Prostate gland (tissue), 2 donors: ENCODE results near the gene EPB41L1. TPM values are rescaled to one million over a fixed set of nuclear protein-coding genes. Genes with fewer than 3 reads are reported as not detected.

Experiments used
- DNase-seq: peaks from one replicate; pipeline ENCODE4 v3.0.0-alpha.2; 2019; ENCODE audit warnings: low spot score
- H3K27ac ChIP-seq, 2 donors: fragments of 200-600 bp; sonication (generic); 2 replicates each; pipeline ENCODE4 v1.5.1; 2017 to 2019
- H3K27me3 ChIP-seq: fragments of 200-600 bp; sonication (generic); replicated peaks from 2 replicates; pipeline ENCODE4 v1.5.1; 2019; ENCODE audit not compliant: insufficient read depth
- H3K36me3 ChIP-seq, 2 donors: fragments of 200-600 bp; sonication (generic); 1 replicate in 1 of 2; 2 replicates in 1 of 2; pipeline versions ENCODE4 v1.5.1 to v1.8.1; 2017 to 2019
- H3K4me1 ChIP-seq: fragments of 200-600 bp; sonication (generic); replicated peaks from 2 replicates; pipeline ENCODE4 v1.5.1; 2019
- H3K4me3 ChIP-seq, 2 donors: fragments of 200-600 bp; sonication (generic); 2 replicates each; pipeline ENCODE4 v1.5.1; 2017 to 2019
- H3K9me3 ChIP-seq: fragments of 200-600 bp; sonication (generic); 2 replicates; pipeline ENCODE4 v1.5.1; 2017
- POLR2A ChIP-seq: fragments of 450-650 bp; IDR thresholded peaks from one replicate; pipeline ENCODE4 v1.6.1; 2016; ENCODE audit warnings: antibody characterized with exemption, mild to moderate bottlenecking
- POLR2AphosphoS5 ChIP-seq: sonication (generic); formaldehyde crosslinking; IDR thresholded peaks from one replicate; pipeline ENCODE4 v1.6.1; 2017; ENCODE audit warnings: antibody characterized with exemption
- WGBS: methylation state at CpG from one replicate; pipeline ENCODE4 v1.1.5; 2018; 5-methylcytosine and 5-hydroxymethylcytosine counted together
- intact Hi-C: fragments of 100-400 bp; cut with DNase I; formaldehyde crosslinking; loops from one replicate; pipeline ENCODE4 v1.14.2; 2022
- total RNA-seq, 2 donors: library from RNA; depleted of rRNA; stranded (reverse); fragments of >200 nt; gene quantifications; one replicate each; pipeline ENCODE4 v1.1.0, GENCODE V29; 2016
- TF ChIP-seq, protein P1 (sequence below), 4 experiments: fragments of 200-600 bp in 2 of 4; fragments of 450-650 bp in 2 of 4; sonication (generic) in 2 of 4; IDR thresholded peaks; 1 replicate in 3 of 4; 2 replicates in 1 of 4; pipeline ENCODE4 v1.5.1; 2016 to 2019; ENCODE audit warnings: antibody characterized with exemption in 4 of 4, mild to moderate bottlenecking in 2 of 4, moderate library complexity in 2 of 4

EPB41L1 gene
- total RNA-seq, 2 donors from 2014 or later, result 27.7 to 91.1 TPM

DNA sequence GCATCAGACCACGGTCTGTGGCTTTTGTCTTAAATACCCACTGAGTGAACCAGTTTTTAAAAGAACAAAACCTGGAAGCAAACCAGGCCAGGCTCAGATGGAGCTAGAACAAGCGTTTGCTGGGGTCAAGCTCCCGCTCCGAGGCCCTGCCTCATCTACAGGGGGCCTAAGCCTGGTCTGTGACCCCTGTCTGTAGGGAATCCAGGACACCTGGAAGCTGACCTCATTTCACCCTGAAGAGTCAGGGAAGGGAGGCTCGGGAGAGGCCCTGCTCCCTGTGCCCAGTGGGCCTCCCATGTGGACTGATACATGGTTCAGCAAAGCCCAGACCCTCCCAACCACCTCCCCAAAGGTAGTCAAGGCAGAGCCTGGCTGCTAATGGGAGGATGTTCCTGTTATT is 124.8 kb downstream of the EPB41L1 start:
- DNase-seq, result no peak
- intact Hi-C loops, result loop anchor here (10.0 kb wide), 1 partner anchor 155 kb away; no protein-coding TSS in a partner anchor
- 74% methylated on average over 5 of the region's 5 CpGs for WGBS

DNA sequence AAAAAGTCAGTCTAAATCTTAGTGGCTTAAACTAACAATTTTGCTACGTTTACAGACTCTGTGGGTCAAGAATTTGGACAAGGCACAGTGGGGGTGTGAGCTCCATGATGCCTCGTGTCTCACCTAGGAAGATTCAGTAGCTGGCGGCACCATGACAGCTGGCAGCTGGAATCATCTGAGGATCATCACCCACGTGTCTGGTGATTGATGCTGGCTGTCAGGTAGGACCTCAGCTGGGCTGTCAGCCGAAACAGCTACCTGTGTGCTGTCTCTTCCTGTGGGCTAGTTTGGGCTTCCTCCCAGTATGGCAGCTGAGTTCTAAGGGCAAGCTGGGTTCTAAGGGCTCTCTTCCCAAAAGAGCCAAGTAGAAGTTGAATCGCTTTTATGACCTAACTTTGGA is 125.2 kb downstream of the EPB41L1 start:
- H3K27ac ChIP-seq, result no peak overlapping the region
- intact Hi-C loops, result loop anchor here (10.0 kb wide), 1 partner anchor 155 kb away; no protein-coding TSS in a partner anchor
- DNase-seq, result no peak
- WGBS, result 78% methylated on average over 6 of the region's 6 CpGs
- H3K9me3 ChIP-seq, result no peaks in the 10 kb centered on the region
- H3K4me1 ChIP-seq, result no peaks in the 10 kb centered on the region
- TF ChIP-seq POLR2A (no peak), POLR2AphosphoS5 (no peak)
- TF ChIP-seq, protein P1, sequence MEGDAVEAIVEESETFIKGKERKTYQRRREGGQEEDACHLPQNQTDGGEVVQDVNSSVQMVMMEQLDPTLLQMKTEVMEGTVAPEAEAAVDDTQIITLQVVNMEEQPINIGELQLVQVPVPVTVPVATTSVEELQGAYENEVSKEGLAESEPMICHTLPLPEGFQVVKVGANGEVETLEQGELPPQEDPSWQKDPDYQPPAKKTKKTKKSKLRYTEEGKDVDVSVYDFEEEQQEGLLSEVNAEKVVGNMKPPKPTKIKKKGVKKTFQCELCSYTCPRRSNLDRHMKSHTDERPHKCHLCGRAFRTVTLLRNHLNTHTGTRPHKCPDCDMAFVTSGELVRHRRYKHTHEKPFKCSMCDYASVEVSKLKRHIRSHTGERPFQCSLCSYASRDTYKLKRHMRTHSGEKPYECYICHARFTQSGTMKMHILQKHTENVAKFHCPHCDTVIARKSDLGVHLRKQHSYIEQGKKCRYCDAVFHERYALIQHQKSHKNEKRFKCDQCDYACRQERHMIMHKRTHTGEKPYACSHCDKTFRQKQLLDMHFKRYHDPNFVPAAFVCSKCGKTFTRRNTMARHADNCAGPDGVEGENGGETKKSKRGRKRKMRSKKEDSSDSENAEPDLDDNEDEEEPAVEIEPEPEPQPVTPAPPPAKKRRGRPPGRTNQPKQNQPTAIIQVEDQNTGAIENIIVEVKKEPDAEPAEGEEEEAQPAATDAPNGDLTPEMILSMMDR (IDR thresholded peaks at IDR 0.05), result no peak
- H3K36me3 ChIP-seq, result no peaks in the 10 kb centered on the region
- H3K27me3 ChIP-seq, result no peaks in the 10 kb centered on the region
- H3K4me3 ChIP-seq, result no peak overlapping the region

More for the DNA sequence above, 124.8 kb downstream of the EPB41L1 start:
- no peak overlapping the region for H3K4me3 ChIP-seq
- H3K9me3 ChIP-seq, result no peaks in the 10 kb centered on the region
- no peaks in the 10 kb centered on the region for H3K36me3 ChIP-seq
- TF ChIP-seq POLR2A (no peak), POLR2AphosphoS5 (no peak)
- TF ChIP-seq, protein P1 (IDR thresholded peaks at IDR 0.05), result no peak
- H3K27me3 ChIP-seq, result no peaks in the 10 kb centered on the region
- no peaks in the 10 kb centered on the region for H3K4me1 ChIP-seq
- no peak overlapping the region for H3K27ac ChIP-seq

DNA sequence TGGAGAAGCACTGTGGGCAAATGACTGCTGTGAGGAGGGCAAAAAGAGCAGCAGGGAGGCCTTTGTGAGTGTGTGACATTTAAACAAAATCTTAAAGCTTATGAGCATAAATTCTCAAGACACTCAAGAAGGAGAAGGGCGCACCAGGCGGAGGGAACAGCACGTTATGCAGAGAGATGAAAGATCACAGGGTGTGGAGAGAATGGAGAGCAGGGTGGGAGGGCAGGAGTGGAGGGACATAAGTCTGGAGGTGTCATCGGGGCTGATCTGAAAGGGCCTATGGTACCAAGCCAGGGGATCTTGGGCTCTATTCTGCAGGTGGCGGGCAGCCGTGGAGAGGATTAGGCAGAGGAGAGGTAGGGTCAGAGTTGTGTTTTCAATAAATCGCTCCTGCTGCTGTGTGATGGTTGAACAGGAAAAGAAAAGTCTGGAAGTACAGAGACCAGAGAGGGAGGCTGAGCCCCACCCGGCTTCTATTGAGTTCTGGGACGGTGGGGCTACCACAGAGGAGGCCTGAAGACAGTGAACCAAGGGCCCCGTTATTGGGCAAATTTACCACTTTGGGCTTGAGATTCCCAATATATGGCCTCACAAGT is 127.3 kb downstream of the EPB41L1 start:
- H3K4me1 ChIP-seq, result no peaks in the 10 kb centered on the region
- no peak for DNase-seq
- no peaks in the 10 kb centered on the region for H3K9me3 ChIP-seq
- TF ChIP-seq POLR2A, result no peak
- no peak for TF ChIP-seq POLR2AphosphoS5
- TF ChIP-seq, protein P1 (IDR thresholded peaks at IDR 0.05), result no peak
- H3K27me3 ChIP-seq, result no peaks in the 10 kb centered on the region
- intact Hi-C loops, result no loop called here
- no peak overlapping the region for H3K4me3 ChIP-seq
- H3K27ac ChIP-seq, result no peak overlapping the region
- whole genome bisulfite sequencing, result 79% methylated on average over 10 of the region's 10 CpGs
- no peaks in the 10 kb centered on the region for H3K36me3 ChIP-seq

Other genes with a start within 250 kb of the EPB41L1 start
- 100 to 1,000 TPM; 137 to 199 TPM for gene SCAND1, start 200.2 kb upstream of the EPB41L1 start, total RNA-seq
- 1 to 10 TPM; 3.3 to 7.7 TPM for gene CNBD2, start 186.2 kb upstream of the EPB41L1 start, total RNA-seq
- gene AAR2, start 81.7 kb downstream of the EPB41L1 start, total RNA-seq, result 10 to 100 TPM; 34.7 to 44.6 TPM
- gene DLGAP4, start 151.6 kb downstream of the EPB41L1 start, total RNA-seq, result 100 to 1,000 TPM in 1 of 2 donors, 10 to 100 TPM in 1; 38.0 to 104 TPM